Measurements from ENCODE around the gene ATAD3C. TPM values are rescaled to one million over a fixed set of nuclear protein-coding genes. Genes with fewer than 3 reads are reported as not detected.
"Not testable (repeated sequence)": the region's sequence is repeated elsewhere in the genome, so short reads cannot be mapped to it uniquely, and the experiment has no call there.

Gene ATAD3C
- total RNA-seq, 3 donors from 2014 or later = 1.9 to 8.5 (median 4.3) TPM

GRCh38 chr1:1460540-1461130, 11.1 kb downstream of the ATAD3C start:
- no peak overlapping the region for H3K4me3 ChIP-seq
- DNase-seq (ENCODE audit: low spot score in 2 of 2) = no peak
- H3K4me1 ChIP-seq = no peaks in the 10 kb centered on the region
- no peaks in the 10 kb centered on the region for H3K9me3 ChIP-seq
- H3K27me3 ChIP-seq = no peaks in the 10 kb centered on the region
- no peak for TF ChIP-seq POLR2A (IDR thresholded peaks at IDR 0.05)
- no peak for TF ChIP-seq POLR2AphosphoS5 (IDR thresholded peaks at IDR 0.05)
- no peak for TF ChIP-seq CTCF (IDR thresholded peaks at IDR 0.05)
- intact Hi-C loops (cut with DNase I; ENCODE audit: low total_unique reads) = no loop called here
- H3K27ac ChIP-seq = no peak overlapping the region
- no peaks in the 10 kb centered on the region for H3K36me3 ChIP-seq

- no peaks in the 10 kb centered on the region for H3K9me3 ChIP-seq
- peak overlapping the region in 2 of 3 donors; percentile 49 to 61 for H3K4me3 ChIP-seq
- DNase-seq (ENCODE audit: low spot score in 2 of 2) = no peak
- no peaks in the 10 kb centered on the region for H3K27me3 ChIP-seq
- peak overlapping the region; percentile 68 to 69 for H3K27ac ChIP-seq
- intact Hi-C loops (cut with DNase I; ENCODE audit: low total_unique reads) = no loop called here
- TF ChIP-seq CTCF (IDR thresholded peaks at IDR 0.05) = no peak
- TF ChIP-seq POLR2AphosphoS5 (IDR thresholded peaks at IDR 0.05) = no peak
- no peak for TF ChIP-seq POLR2A (IDR thresholded peaks at IDR 0.05)
- H3K36me3 ChIP-seq = no peaks in the 10 kb centered on the region
- no peaks in the 10 kb centered on the region for H3K4me1 ChIP-seq
Observed at GRCh38 chr1:1461721-1462317, 12.3 kb downstream of the ATAD3C start.

GRCh38 chr1:1462318-1462966, 13.0 kb downstream of the ATAD3C start:
- H3K4me3 ChIP-seq = peak overlapping the region in 2 of 3 donors; percentile 49 to 61
- peak overlapping the region; percentile 68 to 69 for H3K27ac ChIP-seq
- intact Hi-C loops (cut with DNase I; ENCODE audit: low total_unique reads) = no loop called here
- no peaks in the 10 kb centered on the region for H3K27me3 ChIP-seq
- no peaks in the 10 kb centered on the region for H3K9me3 ChIP-seq
- H3K4me1 ChIP-seq = no peaks in the 10 kb centered on the region
- TF ChIP-seq POLR2AphosphoS5 (IDR thresholded peaks at IDR 0.05) (no peak), POLR2A (IDR thresholded peaks at IDR 0.05) (no peak), CTCF (IDR thresholded peaks at IDR 0.05) (no peak)
- no peaks in the 10 kb centered on the region for H3K36me3 ChIP-seq
- DNase-seq (ENCODE audit: low spot score in 2 of 2) = peak in 1 of 2 donors; percentile 57

GRCh38 chr1:1463312-1463711, 13.8 kb downstream of the ATAD3C start:
- Histone ChIP-seq H3K27me3 (no peaks in the 10 kb centered on the region), H3K4me3 (no peak overlapping the region), H3K9me3 (no peaks in the 10 kb centered on the region), H3K27ac (no peak overlapping the region), H3K4me1 (no peaks in the 10 kb centered on the region), H3K36me3 (no peaks in the 10 kb centered on the region)
- intact Hi-C loops (cut with DNase I; ENCODE audit: low total_unique reads) = no loop called here
- no peak for TF ChIP-seq CTCF (IDR thresholded peaks at IDR 0.05)
- no peak for TF ChIP-seq POLR2A (IDR thresholded peaks at IDR 0.05)
- TF ChIP-seq POLR2AphosphoS5 (IDR thresholded peaks at IDR 0.05) = no peak
- no peak for DNase-seq (ENCODE audit: low spot score in 2 of 2)

GRCh38 chr1:1468196-1468985, 18.9 kb downstream of the ATAD3C start:
- H3K4me3 ChIP-seq; H3K27me3 ChIP-seq; H3K27ac ChIP-seq; H3K9me3 ChIP-seq; intact Hi-C loops (cut with DNase I; ENCODE audit: low total_unique reads); DNase-seq (ENCODE audit: low spot score in 2 of 2); H3K4me1 ChIP-seq; H3K36me3 ChIP-seq: not testable (repeated sequence)
